ENCODE measurements around the gene GADD45G. TPM values are rescaled to one million over a fixed set of nuclear protein-coding genes. Genes with fewer than 3 reads are reported as not detected.

Gene GADD45G
- total RNA-seq, 1 donor from 2014 or later: 16.2 TPM

DNA sequence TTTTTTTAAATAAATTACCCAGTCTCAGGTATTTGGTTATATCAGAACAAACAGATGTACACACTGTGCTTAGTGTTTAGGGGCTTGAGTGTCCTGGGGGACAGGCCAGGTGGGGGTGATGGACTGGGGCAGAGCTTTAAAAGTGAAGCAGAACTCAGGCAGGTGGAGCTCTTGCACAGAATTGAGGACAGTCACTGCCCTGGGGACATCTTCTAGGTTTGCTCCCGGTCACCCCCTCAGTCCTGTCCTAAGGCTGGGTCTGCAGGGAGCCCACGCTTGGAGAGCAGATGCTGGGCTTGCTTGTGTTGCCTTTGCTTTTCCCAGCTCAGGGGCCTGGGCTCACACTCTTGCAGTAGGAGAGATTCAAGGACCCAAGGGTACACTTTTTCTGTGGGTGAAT, 10.8 kb downstream of the GADD45G start:
- no peak overlapping the region for H3K4me3 ChIP-seq
- intact Hi-C loops (cut with DNase I): no loop called here

GRCh38 chr9:89616411-89616810, 11.6 kb downstream of the GADD45G start:
- no peak for DNase-seq (ENCODE audit: extremely low spot score in 2 of 2)
- intact Hi-C loops (cut with DNase I): no loop called here

More for the DNA sequence above, 10.8 kb downstream of the GADD45G start:
- no peak overlapping the region for H3K27ac ChIP-seq
- TF ChIP-seq, protein P1, sequence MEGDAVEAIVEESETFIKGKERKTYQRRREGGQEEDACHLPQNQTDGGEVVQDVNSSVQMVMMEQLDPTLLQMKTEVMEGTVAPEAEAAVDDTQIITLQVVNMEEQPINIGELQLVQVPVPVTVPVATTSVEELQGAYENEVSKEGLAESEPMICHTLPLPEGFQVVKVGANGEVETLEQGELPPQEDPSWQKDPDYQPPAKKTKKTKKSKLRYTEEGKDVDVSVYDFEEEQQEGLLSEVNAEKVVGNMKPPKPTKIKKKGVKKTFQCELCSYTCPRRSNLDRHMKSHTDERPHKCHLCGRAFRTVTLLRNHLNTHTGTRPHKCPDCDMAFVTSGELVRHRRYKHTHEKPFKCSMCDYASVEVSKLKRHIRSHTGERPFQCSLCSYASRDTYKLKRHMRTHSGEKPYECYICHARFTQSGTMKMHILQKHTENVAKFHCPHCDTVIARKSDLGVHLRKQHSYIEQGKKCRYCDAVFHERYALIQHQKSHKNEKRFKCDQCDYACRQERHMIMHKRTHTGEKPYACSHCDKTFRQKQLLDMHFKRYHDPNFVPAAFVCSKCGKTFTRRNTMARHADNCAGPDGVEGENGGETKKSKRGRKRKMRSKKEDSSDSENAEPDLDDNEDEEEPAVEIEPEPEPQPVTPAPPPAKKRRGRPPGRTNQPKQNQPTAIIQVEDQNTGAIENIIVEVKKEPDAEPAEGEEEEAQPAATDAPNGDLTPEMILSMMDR (IDR thresholded peaks at IDR 0.05): no peak
- TF ChIP-seq POLR2A (IDR thresholded peaks at IDR 0.05): no peak
- DNase-seq (ENCODE audit: extremely low spot score in 2 of 2): no peak
- no peaks in the 10 kb centered on the region for H3K36me3 ChIP-seq
- H3K27me3 ChIP-seq: no peaks in the 10 kb centered on the region
- H3K4me1 ChIP-seq: no peaks in the 10 kb centered on the region
- H3K9me3 ChIP-seq: no peaks in the 10 kb centered on the region

GRCh38 chr9:89617978-89618377, 13.2 kb downstream of the GADD45G start:
- Histone ChIP-seq H3K4me3 (no peak overlapping the region), H3K27me3 (no peaks in the 10 kb centered on the region), H3K27ac (no peak overlapping the region), H3K36me3 (no peaks in the 10 kb centered on the region), H3K9me3 (no peaks in the 10 kb centered on the region), H3K4me1 (peaks cover 12% of the 10 kb centered on the region)
- DNase-seq (ENCODE audit: extremely low spot score in 2 of 2): no peak
- TF ChIP-seq, protein P1 (IDR thresholded peaks at IDR 0.05): no peak
- TF ChIP-seq POLR2A (IDR thresholded peaks at IDR 0.05): no peak
- TF ChIP-seq POLR2AphosphoS5 (IDR thresholded peaks at IDR 0.05; ENCODE audit: insufficient read depth in 1 of 2, low read depth in 1 of 2): no peak
- intact Hi-C loops (cut with DNase I): no loop called here

More at GRCh38 chr9:89616411-89616810, 11.6 kb downstream of the GADD45G start:
- no peaks in the 10 kb centered on the region for H3K36me3 ChIP-seq
- H3K4me1 ChIP-seq: no peaks in the 10 kb centered on the region
- TF ChIP-seq, protein P1 (IDR thresholded peaks at IDR 0.05): no peak
- TF ChIP-seq POLR2AphosphoS5 (IDR thresholded peaks at IDR 0.05; ENCODE audit: insufficient read depth in 1 of 2, low read depth in 1 of 2): no peak
- TF ChIP-seq POLR2A (IDR thresholded peaks at IDR 0.05): no peak
- no peaks in the 10 kb centered on the region for H3K27me3 ChIP-seq
- no peak overlapping the region for H3K4me3 ChIP-seq
- H3K9me3 ChIP-seq: no peaks in the 10 kb centered on the region
- no peak overlapping the region for H3K27ac ChIP-seq

DNA sequence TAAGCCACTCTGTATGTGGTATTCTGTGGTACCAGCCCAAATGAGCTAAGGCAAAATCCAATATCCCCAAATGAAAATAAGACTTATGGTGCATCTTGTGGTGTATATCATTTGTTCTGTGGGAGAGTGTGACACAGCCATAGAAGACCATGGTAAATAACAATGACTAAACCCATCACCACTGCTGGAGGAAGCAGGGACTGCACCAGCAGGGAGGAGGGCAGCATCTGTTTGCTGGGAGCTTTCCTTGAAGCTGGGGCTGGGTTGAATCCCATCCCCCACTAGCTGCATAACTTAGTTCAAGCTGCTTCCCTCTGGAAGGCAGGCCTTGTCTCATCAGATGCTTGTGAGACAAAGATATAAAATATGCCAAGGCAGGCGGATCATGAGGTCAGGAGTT, 14.2 kb downstream of the GADD45G start:
- no peak for DNase-seq (ENCODE audit: extremely low spot score in 2 of 2)
- H3K4me1 ChIP-seq: peaks cover 13% of the 10 kb centered on the region
- TF ChIP-seq POLR2A (IDR thresholded peaks at IDR 0.05) (no peak), POLR2AphosphoS5 (IDR thresholded peaks at IDR 0.05; ENCODE audit: insufficient read depth in 1 of 2, low read depth in 1 of 2) (no peak)
- TF ChIP-seq, protein P1 (IDR thresholded peaks at IDR 0.05): no peak
- no peaks in the 10 kb centered on the region for H3K36me3 ChIP-seq
- H3K4me3 ChIP-seq: no peak overlapping the region
- H3K27ac ChIP-seq: no peak overlapping the region
- intact Hi-C loops (cut with DNase I): no loop called here
- H3K9me3 ChIP-seq: no peaks in the 10 kb centered on the region
- no peaks in the 10 kb centered on the region for H3K27me3 ChIP-seq

DNA sequence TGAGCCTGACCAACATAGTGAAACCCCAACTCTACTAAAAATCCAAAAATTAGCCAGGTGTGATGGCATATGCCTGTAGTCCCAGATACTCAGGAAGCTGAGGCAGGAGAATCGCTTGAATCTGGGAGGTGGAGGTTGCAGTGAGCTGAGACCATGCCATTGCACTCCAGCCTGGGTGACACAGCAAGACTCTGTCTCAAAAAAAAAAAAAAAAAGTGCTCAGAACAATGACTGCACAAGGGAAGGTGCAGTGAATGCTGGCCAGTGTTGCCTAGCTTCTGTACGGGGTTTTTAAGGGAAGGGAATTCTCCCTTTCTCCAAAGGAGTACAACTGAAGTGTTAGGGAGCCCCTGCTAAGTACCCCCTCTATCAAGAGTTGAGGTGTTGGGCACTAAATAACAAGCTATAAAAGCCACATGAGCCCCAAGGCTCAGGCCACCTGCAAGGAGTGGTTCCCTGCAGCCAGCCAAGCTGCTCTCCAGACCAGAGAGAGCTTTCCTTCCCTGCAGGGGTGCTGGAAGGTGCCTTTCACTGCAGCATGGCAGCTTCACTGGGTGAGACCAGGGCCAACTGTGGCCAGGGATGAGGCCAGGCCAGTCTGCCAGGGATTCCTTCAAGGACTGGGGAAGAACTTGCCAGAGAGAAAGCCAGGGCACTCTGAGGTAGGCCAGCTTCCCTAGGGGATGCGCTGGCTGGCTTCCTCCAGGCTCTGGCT, 14.8 kb downstream of the GADD45G start:
- DNase-seq (ENCODE audit: extremely low spot score in 2 of 2): no peak
- Histone ChIP-seq H3K9me3 (no peaks in the 10 kb centered on the region), H3K27ac (no peak overlapping the region), H3K27me3 (no peaks in the 10 kb centered on the region), H3K36me3 (no peaks in the 10 kb centered on the region), H3K4me1 (peaks cover 13% of the 10 kb centered on the region), H3K4me3 (no peak overlapping the region)
- TF ChIP-seq, protein P1 (IDR thresholded peaks at IDR 0.05): no peak
- TF ChIP-seq POLR2A (IDR thresholded peaks at IDR 0.05): no peak
- no peak for TF ChIP-seq POLR2AphosphoS5 (IDR thresholded peaks at IDR 0.05; ENCODE audit: insufficient read depth in 1 of 2, low read depth in 1 of 2)
- intact Hi-C loops (cut with DNase I): no loop called here

All from vagina (tissue), 2 donors.